ENCODE results near the gene GANAB. TPM values are rescaled to one million over a fixed set of nuclear protein-coding genes. Genes with fewer than 3 reads are reported as not detected.

Gene GANAB
- total RNA-seq, 1 donor from 2014 or later, result 213 TPM

- peaks cover 4% of the 10 kb centered on the region for H3K27me3 Mint-ChIP-seq (ENCODE audit: unreplicated experiment)
- no peak overlapping the region for H3K4me3 Mint-ChIP-seq (ENCODE audit: unreplicated experiment)
- H3K36me3 Mint-ChIP-seq (ENCODE audit: unreplicated experiment), result peaks cover 4% of the 10 kb centered on the region
- peaks cover 10% of the 10 kb centered on the region for H3K9me3 Mint-ChIP-seq (ENCODE audit: unreplicated experiment)
- H3K27ac Mint-ChIP-seq (ENCODE audit: unreplicated experiment), result no peak overlapping the region
- peak; percentile 57 for DNase-seq
- peaks cover 12% of the 10 kb centered on the region for H3K4me1 Mint-ChIP-seq (ENCODE audit: low read depth, unreplicated experiment)
- TF ChIP-seq CTCF (IDR thresholded peaks at IDR 0.05; ENCODE audit: partially characterized antibody, unreplicated experiment), result no peak
Observed at GRCh38 chr11:62687508-62688396, 41.3 kb upstream of the GANAB start.

- H3K36me3 Mint-ChIP-seq (ENCODE audit: unreplicated experiment), result peaks cover 6% of the 10 kb centered on the region
- H3K9me3 Mint-ChIP-seq (ENCODE audit: unreplicated experiment), result peaks cover 8% of the 10 kb centered on the region
- DNase-seq, result no peak
- TF ChIP-seq CTCF (IDR thresholded peaks at IDR 0.05; ENCODE audit: partially characterized antibody, unreplicated experiment), result no peak
- peaks cover 17% of the 10 kb centered on the region for H3K4me1 Mint-ChIP-seq (ENCODE audit: low read depth, unreplicated experiment)
- H3K27ac Mint-ChIP-seq (ENCODE audit: unreplicated experiment), result no peak overlapping the region
- no peak overlapping the region for H3K4me3 Mint-ChIP-seq (ENCODE audit: unreplicated experiment)
- H3K27me3 Mint-ChIP-seq (ENCODE audit: unreplicated experiment), result no peaks in the 10 kb centered on the region
Observed at GRCh38 chr11:62682518-62682917, 36.1 kb upstream of the GANAB start.

- peaks cover 2% of the 10 kb centered on the region for H3K27me3 Mint-ChIP-seq (ENCODE audit: unreplicated experiment)
- peaks cover 6% of the 10 kb centered on the region for H3K36me3 Mint-ChIP-seq (ENCODE audit: unreplicated experiment)
- peaks cover 5% of the 10 kb centered on the region for H3K9me3 Mint-ChIP-seq (ENCODE audit: unreplicated experiment)
- no peak for DNase-seq
- TF ChIP-seq CTCF (IDR thresholded peaks at IDR 0.05; ENCODE audit: partially characterized antibody, unreplicated experiment), result peak; percentile 65
- peak overlapping the region; percentile 59 for H3K27ac Mint-ChIP-seq (ENCODE audit: unreplicated experiment)
- peaks cover 20% of the 10 kb centered on the region for H3K4me1 Mint-ChIP-seq (ENCODE audit: low read depth, unreplicated experiment)
- H3K4me3 Mint-ChIP-seq (ENCODE audit: unreplicated experiment), result peak overlapping the region; percentile 76
Observed at GRCh38 chr11:62680825-62681240, 34.4 kb upstream of the GANAB start.

GRCh38 chr11:62678770-62679696 lies 32.6 kb upstream of the GANAB start, which contains the start of gene UBXN1:
Gene UBXN1 (minus strand): TSS chr11:62679073. CDS start chr11:62678923, 150 bp downstream.
- peaks cover 2% of the 10 kb centered on the region for H3K27me3 Mint-ChIP-seq (ENCODE audit: unreplicated experiment)
- H3K27ac Mint-ChIP-seq (ENCODE audit: unreplicated experiment), result peak within 1 kb of the TSS; percentile 93
- DNase-seq, result peak; percentile 85
- H3K4me1 Mint-ChIP-seq (ENCODE audit: low read depth, unreplicated experiment), result peaks cover 20% of the 10 kb centered on the region
- peaks cover 6% of the 10 kb centered on the region for H3K9me3 Mint-ChIP-seq (ENCODE audit: unreplicated experiment)
- TF ChIP-seq CTCF (IDR thresholded peaks at IDR 0.05; ENCODE audit: partially characterized antibody, unreplicated experiment), result no peak
- H3K4me3 Mint-ChIP-seq (ENCODE audit: unreplicated experiment), result peak within 1 kb of the TSS; percentile 93
- H3K36me3 Mint-ChIP-seq (ENCODE audit: unreplicated experiment), result peaks cover 6% of the 10 kb centered on the region

Measured in glutamatergic neuron (in vitro differentiated cells).